K562 (cell line): ENCODE measurements around the gene RAMACL. TPM values are rescaled to one million over a fixed set of nuclear protein-coding genes. Genes with fewer than 3 reads are reported as not detected.

Experiments
- GABPB1 ChIP-seq: sonication (generic); formaldehyde crosslinking; IDR thresholded peaks from 2 replicates; pipeline ENCODE4 v1.8.0; 2022; ENCODE audit warnings: mild to moderate bottlenecking, missing genetic modification reagents
- HDAC1 ChIP-seq, 2 experiments: fragments of 450-650 bp; IDR thresholded peaks; 2 replicates each; pipeline ENCODE4 v1.6.1; 2016 to 2017; ENCODE audit warnings: inconsistent platforms in 1 of 2, mild to moderate bottlenecking in 1 of 2, moderate library complexity in 1 of 2
- ILF3 ChIP-seq: fragments of 450-650 bp; IDR thresholded peaks from 2 replicates; pipeline ENCODE4 v1.6.1; 2018; ENCODE audit warnings: antibody characterized with exemption, mild to moderate bottlenecking, moderate library complexity, borderline replicate concordance
- JUN ChIP-seq, 2 experiments: sonication (generic) in 1 of 2; formaldehyde crosslinking in 1 of 2; IDR thresholded peaks; 2 replicates each; pipeline versions ENCODE4 v1.6.1 to v1.8.0; 2012 to 2022; ENCODE audit warnings: borderline replicate concordance in 2 of 2, mild to moderate bottlenecking in 2 of 2, improper control_type of control experiment in 1 of 2, low read depth in 1 of 2, low read length in 1 of 2, missing genetic modification reagents in 1 of 2
- JUND ChIP-seq, 2 experiments: IDR thresholded peaks; 2 replicates in 1 of 2; 3 replicates in 1 of 2; pipeline ENCODE4 v1.6.1; 2011; ENCODE audit warnings: borderline replicate concordance in 2 of 2, low read depth in 2 of 2, low read length in 2 of 2, improper control_type of control experiment in 1 of 2, missing biosample characterization in 1 of 2, missing genetic modification characterization in 1 of 2, missing genetic modification reagents in 1 of 2
- KAT2B ChIP-seq: IDR thresholded peaks from one replicate; pipeline ENCODE4 v1.6.1; 2012; ENCODE audit warnings: low read depth, mild to moderate bottlenecking, control low read depth, inconsistent platforms, low read length, moderate library complexity
- LEF1 ChIP-seq: fragments of 450-650 bp; IDR thresholded peaks from 2 replicates; pipeline ENCODE4 v1.6.1; 2016; ENCODE audit warnings: mild to moderate bottlenecking
- MXI1 ChIP-seq: IDR thresholded peaks from 2 replicates; pipeline ENCODE4 v1.6.1; 2011; ENCODE audit warnings: low read depth, mild to moderate bottlenecking, improper control_type of control experiment, low read length
- NFE2 ChIP-seq: IDR thresholded peaks from 2 replicates; pipeline ENCODE4 v1.6.1; 2014; ENCODE audit warnings: antibody characterized with exemption, low read depth
- PHB2 ChIP-seq: fragments of 450-650 bp; IDR thresholded peaks from 2 replicates; pipeline ENCODE4 v1.6.1; 2017; ENCODE audit warnings: low read depth
- RBM25 ChIP-seq: fragments of 200-400 bp; formaldehyde crosslinking; IDR thresholded peaks from 2 replicates; pipeline ENCODE4 v1.6.1; 2018; ENCODE audit warnings: low read length, low read depth, moderate library complexity; ENCODE audit not compliant: severe bottlenecking
- ZNF12 ChIP-seq: sonication (generic); formaldehyde crosslinking; IDR thresholded peaks from 2 replicates; pipeline ENCODE4 v1.4.0; 2020; ENCODE audit warnings: mild to moderate bottlenecking, missing genetic modification reagents
- polyA plus RNA-seq, 8 experiments: library from polyadenylated mRNA; depleted of rRNA in 4 of 8; stranded (reverse) in 5 of 8; unstranded in 3 of 8; fragments of >200 nt; fragmentation: Nextera tagmentation in 2 of 8; fragmentation: Illumina TruSeq in 1 of 8; extraction: Ambion mirVana in 2 of 8; extraction: Trizol in 1 of 8; gene quantifications; 2 replicates each; pipeline versions ENCODE4 v1.2.1 to v1.2.3, GENCODE V29; 2011 to 2014; ENCODE audit warnings: inconsistent platforms in 1 of 8, missing spikeins in 1 of 8
- total RNA-seq, 7 experiments: library from RNA; depleted of rRNA in 6 of 7; stranded (reverse); fragments of >200 nt in 6 of 7; fragmentation: Illumina TruSeq in 2 of 7; extraction: Trizol in 2 of 7; gene quantifications; 2 replicates each; pipeline versions ENCODE4 v1.2.1 to v1.2.3, GENCODE V29; 2011 to 2021; ENCODE audit warnings: low replicate concordance in 1 of 7
- TF ChIP-seq, protein P1 (sequence below): fragments of 250-450 bp; sonication (Bioruptor Pico); IDR thresholded peaks from 2 replicates; pipeline ENCODE4 v1.4.0; 2020; ENCODE audit warnings: mild to moderate bottlenecking, moderate library complexity
- TF ChIP-seq, protein P2 (sequence below), 2 experiments: fragments of 450-650 bp in 1 of 2; sonication (generic) in 1 of 2; formaldehyde crosslinking in 1 of 2; IDR thresholded peaks in 1 of 2; conservative IDR thresholded peaks in 1 of 2; 2 replicates each; pipeline versions ENCODE4 v1.6.1 to v1.8.1; 2016 to 2023; ENCODE audit warnings: mild to moderate bottlenecking in 2 of 2, moderate library complexity in 2 of 2, inconsistent platforms in 1 of 2, missing genetic modification reagents in 1 of 2
- TF ChIP-seq, protein P3 (sequence below): fragments of 250-450 bp; sonication (Bioruptor Pico); IDR thresholded peaks from 2 replicates; pipeline ENCODE4 v1.5.0; 2021
- TF ChIP-seq, protein P4 (sequence below): fragments of 450-650 bp; IDR thresholded peaks from 2 replicates; pipeline ENCODE4 v1.6.1; 2016
- TF ChIP-seq, protein P5 (sequence below): fragments of 250-450 bp; sonication (Bioruptor Pico); IDR thresholded peaks from 2 replicates; pipeline ENCODE4 v1.8.0; 2022; ENCODE audit warnings: moderate library complexity, mild to moderate bottlenecking, inconsistent platforms

The RAMACL gene
- total and polyA plus RNA-seq, 9 of the 15 experiments (the other 6 are each of a cell fraction or from before 2014, with no cell fraction given), result 0.11 to 1.7 (median 0.41) TPM; not detected in 1

DNA sequence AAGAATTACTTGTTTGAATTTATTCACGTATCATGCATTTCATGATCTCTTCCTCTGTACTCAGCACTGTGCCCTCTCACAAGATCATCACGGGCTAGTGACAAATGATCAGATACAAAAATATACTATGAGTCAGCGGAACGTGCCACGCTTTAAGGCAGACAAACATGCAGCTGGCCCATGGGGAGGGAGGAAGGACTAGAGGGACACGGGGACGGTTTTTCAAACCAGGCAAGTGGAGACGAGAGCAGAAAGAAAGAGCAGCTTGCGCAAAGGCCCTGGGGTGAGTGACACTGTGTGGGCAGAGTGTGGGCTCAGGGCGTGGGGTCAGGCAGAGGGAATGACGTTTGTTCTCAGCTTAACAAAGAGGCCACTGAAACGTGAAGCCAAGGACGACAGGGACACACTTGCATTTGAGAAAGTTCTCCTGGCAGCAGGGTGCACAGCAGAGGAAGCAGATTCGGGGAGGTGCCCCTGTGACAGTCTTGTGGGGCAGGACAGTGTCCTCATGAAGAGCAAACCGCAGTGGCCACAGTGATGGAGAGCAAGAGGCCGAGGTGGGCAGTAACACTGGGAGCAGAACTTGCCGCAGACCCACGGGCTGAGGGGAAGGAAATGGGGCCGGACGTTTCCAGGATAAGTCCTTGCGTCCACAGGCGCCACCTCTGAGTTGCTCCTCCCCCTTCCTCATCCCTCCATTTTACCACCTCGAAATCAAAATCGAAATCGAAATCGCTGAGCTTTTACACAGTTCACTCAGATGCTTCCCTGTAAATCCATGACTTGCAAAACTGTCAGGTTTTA, 47.5 kb upstream of the RAMACL start (continued):
- TF ChIP-seq, protein P1, sequence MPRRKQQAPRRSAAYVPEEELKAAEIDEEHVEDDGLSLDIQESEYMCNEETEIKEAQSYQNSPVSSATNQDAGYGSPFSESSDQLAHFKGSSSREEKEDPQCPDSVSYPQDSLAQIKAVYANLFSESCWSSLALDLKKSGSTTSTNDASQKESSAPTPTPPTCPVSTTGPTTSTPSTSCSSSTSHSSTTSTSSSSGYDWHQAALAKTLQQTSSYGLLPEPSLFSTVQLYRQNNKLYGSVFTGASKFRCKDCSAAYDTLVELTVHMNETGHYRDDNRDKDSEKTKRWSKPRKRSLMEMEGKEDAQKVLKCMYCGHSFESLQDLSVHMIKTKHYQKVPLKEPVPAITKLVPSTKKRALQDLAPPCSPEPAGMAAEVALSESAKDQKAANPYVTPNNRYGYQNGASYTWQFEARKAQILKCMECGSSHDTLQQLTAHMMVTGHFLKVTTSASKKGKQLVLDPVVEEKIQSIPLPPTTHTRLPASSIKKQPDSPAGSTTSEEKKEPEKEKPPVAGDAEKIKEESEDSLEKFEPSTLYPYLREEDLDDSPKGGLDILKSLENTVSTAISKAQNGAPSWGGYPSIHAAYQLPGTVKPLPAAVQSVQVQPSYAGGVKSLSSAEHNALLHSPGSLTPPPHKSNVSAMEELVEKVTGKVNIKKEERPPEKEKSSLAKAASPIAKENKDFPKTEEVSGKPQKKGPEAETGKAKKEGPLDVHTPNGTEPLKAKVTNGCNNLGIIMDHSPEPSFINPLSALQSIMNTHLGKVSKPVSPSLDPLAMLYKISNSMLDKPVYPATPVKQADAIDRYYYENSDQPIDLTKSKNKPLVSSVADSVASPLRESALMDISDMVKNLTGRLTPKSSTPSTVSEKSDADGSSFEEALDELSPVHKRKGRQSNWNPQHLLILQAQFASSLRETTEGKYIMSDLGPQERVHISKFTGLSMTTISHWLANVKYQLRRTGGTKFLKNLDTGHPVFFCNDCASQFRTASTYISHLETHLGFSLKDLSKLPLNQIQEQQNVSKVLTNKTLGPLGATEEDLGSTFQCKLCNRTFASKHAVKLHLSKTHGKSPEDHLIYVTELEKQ (CRISPR knock-in tag), result no peak
- TF ChIP-seq MXI1 (no peak), NFE2 (peak; percentile 86), JUN (IDR thresholded peaks at IDR 0.05; ENCODE audit: borderline replicate concordance, low read depth, low read length) (peak; percentile 57; the same call in 1 of the 2 replicates), JUN (CRISPR knock-in tag; IDR thresholded peaks at IDR 0.05; ENCODE audit: borderline replicate concordance) (no peak), LEF1 (peak; percentile 65; the same call in 1 of the 2 replicates), PHB2 (no peak), KAT2B (no peak), ILF3 (no peak), HDAC1 (IDR thresholded peaks at IDR 0.05) (no peak), JUND (IDR thresholded peaks at IDR 0.05; ENCODE audit: borderline replicate concordance, low read depth, low read length) (peak; percentile 77; the same call in 1 of the 2 replicates), JUND (tag; IDR thresholded peaks at IDR 0.05; ENCODE audit: borderline replicate concordance, low read depth, low read length) (peak; percentile 63; the same call in 1 of the 3 replicates), ZNF12 (CRISPR knock-in tag) (no peak), GABPB1 (0 out of 2 replicates have a peak, but pooled peaks have one; percentile 21), RBM25 (peak; percentile 65)
- TF ChIP-seq, protein P2, sequence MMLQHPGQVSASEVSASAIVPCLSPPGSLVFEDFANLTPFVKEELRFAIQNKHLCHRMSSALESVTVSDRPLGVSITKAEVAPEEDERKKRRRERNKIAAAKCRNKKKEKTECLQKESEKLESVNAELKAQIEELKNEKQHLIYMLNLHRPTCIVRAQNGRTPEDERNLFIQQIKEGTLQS (IDR thresholded peaks at IDR 0.05), result peak; percentile 79
- TF ChIP-seq, protein P2 (CRISPR knock-in tag; conservative IDR thresholded peaks at IDR 0.05), result 0 out of 2 replicates have a peak, but pooled peaks have one; percentile 31
- TF ChIP-seq, protein P3, sequence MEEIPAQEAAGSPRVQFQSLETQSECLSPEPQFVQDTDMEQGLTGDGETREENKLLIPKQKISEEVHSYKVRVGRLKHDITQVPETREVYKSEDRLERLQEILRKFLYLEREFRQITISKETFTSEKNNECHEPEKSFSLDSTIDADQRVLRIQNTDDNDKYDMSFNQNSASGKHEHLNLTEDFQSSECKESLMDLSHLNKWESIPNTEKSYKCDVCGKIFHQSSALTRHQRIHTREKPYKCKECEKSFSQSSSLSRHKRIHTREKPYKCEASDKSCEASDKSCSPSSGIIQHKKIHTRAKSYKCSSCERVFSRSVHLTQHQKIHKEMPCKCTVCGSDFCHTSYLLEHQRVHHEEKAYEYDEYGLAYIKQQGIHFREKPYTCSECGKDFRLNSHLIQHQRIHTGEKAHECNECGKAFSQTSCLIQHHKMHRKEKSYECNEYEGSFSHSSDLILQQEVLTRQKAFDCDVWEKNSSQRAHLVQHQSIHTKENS (CRISPR knock-in tag), result no peak
- TF ChIP-seq, protein P4, sequence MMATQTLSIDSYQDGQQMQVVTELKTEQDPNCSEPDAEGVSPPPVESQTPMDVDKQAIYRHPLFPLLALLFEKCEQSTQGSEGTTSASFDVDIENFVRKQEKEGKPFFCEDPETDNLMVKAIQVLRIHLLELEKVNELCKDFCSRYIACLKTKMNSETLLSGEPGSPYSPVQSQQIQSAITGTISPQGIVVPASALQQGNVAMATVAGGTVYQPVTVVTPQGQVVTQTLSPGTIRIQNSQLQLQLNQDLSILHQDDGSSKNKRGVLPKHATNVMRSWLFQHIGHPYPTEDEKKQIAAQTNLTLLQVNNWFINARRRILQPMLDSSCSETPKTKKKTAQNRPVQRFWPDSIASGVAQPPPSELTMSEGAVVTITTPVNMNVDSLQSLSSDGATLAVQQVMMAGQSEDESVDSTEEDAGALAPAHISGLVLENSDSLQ, result peak; percentile 45
- TF ChIP-seq, protein P5, sequence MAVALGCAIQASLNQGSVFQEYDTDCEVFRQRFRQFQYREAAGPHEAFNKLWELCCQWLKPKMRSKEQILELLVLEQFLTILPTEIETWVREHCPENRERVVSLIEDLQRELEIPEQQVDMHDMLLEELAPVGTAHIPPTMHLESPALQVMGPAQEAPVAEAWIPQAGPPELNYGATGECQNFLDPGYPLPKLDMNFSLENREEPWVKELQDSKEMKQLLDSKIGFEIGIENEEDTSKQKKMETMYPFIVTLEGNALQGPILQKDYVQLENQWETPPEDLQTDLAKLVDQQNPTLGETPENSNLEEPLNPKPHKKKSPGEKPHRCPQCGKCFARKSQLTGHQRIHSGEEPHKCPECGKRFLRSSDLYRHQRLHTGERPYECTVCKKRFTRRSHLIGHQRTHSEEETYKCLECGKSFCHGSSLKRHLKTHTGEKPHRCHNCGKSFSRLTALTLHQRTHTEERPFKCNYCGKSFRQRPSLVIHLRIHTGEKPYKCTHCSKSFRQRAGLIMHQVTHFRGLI, result no peak
